Measurements from ENCODE around the gene DCDC2C.
"Not testable (repeated sequence)": the region's sequence is repeated elsewhere in the genome, so short reads cannot be mapped to it uniquely, and the experiment has no call there.

Gene DCDC2C, protein sequence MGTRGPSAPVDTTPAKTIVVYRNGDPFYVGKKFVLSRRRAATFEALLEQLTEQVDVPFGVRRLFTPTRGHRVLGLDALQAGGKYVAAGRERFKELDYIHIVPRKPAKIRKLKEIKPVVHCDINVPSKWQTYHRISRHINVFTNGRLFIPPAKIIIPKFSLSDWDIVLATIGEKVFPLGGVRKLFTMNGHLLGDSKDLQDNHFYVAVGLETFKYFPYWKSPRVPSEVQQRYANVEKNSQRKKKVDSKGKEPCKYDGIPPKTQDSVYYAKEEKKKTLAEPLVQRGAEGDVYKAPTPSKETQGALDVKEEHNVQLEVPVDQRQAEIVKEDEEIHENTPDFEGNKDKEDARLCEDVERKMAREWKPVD

DNA sequence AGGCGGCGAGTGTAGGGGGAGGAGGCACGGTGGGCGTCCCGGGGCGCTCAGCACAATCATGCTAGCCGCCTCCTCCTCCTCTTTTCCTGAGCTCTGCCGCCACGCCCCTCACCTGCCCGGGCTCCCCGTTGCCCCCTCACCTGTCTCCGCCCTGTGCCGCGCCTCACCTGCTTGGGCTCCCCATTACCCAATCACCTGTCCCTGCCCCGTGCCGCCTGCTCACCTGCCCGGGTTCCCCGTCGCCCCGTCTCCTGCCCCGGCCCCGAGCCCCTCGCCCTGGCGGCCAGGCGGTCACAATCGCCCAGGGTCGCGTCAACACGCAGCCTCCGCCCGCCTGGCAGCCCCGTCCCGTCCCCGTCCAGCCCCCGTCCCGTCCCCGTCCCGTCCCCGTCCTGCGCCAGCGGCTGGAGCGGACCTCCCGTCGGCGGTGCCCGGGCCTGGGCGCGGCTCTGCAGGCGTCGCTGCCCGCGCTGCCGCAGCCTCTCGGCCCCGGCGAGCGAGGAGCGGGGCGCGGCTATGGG, at the start of gene DCDC2C:
TSS of gene DCDC2C (plus strand) at position 340 of the 521 bp plus-strand sequence. CDS start at position 517, 177 bp downstream.
- DNase-seq: no peak
- in situ Hi-C loops (cut with MboI; ENCODE audit: low pct_unique_long_range_greater_than_20kb, low sequenced_read_pairs): no loop called here

DNA sequence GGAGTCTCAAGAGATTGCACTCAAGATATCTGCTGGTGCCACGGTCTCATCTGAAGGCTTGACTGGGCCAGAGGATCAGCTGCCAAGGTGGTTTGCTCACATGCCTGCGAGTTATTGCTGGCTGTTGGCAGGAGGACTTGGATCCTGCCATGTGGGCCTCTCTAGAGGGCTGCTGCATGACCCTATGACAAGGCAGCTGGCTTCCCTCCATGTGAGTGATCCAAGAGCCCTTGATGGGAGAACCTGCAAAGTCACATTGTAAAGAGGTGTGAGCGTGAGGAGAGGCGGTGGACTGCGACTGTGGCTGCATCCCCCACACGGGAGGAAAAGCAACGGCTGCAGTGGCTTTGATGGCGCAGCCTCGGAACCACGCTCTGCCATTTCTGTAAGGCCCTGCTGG, 49.4 kb upstream of the DCDC2C start:
- in situ Hi-C loops (cut with MboI; ENCODE audit: low pct_unique_long_range_greater_than_20kb, low sequenced_read_pairs): no loop called here
- no peak for DNase-seq

DNA sequence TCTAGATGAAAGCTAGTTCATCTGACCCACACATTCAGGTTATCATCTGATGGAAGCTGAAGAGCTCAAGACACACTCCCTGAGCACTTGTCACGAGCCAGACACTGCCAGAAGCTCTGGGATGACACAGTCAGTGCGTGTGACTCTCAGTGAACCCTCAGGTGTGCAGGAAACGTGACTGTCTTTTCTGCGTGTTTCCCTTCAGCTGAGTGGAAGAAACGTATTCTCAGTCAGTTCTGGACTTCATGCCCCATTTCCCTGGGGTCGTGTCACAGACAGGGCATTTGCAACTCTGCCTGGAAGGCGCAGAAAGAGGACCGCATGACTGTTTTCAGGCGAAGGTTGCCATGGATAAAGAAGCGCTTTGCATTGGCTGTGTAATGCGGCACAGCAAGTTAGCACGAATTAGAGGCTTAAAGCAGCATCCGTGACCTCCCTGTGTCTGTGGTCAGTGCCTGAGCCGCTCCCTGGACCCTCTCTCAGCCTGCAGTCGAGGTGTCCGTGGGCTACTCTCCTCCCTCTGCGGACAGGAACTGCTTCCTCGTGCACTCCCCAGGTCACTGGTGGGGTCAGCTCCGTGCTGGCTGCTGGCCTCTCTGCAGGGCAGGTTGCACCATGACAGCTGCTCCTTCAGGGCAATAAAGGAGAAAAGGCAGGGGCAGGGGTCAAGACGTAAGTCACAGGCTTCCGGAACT, 48.7 kb upstream of the DCDC2C start:
- in situ Hi-C loops (cut with MboI; ENCODE audit: low pct_unique_long_range_greater_than_20kb, low sequenced_read_pairs): no loop called here
- no peak for DNase-seq

DNA sequence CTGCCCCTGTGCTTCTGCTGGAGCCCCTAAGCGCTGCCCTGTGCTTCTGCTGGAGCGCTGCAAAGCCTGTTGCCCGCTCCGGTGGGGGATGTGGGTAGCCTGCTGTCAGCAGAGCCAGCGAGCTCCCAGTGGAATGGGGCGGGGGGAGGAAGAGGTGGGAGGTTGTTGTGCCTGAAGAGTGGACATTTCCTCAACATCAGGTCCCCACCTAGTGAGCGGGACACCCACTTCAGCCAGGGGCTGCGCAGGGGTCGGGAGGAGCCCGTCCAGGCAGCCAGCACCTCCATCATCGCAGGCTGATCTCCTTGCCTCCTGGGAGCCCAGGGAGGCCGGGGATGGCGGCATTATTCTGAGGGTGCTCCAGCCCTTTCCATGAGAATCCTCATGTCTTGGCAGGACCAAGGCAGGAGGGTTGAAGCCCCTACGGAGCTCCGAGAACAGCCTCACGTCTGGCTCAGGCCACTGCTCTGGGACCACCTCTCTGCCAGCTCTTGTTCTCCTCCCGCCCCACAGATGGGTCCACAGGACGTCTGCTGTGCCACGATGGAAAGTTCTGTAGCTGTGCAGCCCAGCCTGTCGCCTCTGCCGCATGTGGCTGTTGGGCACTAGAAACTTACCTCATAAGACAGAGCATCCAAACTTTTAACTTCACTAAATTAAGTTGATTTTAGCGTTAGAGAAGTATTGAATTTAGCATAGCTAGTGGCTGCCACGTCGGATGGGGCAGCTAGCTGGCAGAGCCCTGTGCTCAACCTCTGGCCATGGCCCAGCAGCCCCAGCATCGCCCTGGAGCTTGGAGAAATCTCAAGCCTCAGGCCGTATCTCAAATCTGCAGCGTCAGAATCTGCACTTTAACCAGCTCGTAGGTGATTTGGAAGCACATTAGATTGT, 47.3 kb upstream of the DCDC2C start:
- in situ Hi-C loops (cut with MboI; ENCODE audit: low pct_unique_long_range_greater_than_20kb, low sequenced_read_pairs): no loop called here
- DNase-seq: no peak

DNA sequence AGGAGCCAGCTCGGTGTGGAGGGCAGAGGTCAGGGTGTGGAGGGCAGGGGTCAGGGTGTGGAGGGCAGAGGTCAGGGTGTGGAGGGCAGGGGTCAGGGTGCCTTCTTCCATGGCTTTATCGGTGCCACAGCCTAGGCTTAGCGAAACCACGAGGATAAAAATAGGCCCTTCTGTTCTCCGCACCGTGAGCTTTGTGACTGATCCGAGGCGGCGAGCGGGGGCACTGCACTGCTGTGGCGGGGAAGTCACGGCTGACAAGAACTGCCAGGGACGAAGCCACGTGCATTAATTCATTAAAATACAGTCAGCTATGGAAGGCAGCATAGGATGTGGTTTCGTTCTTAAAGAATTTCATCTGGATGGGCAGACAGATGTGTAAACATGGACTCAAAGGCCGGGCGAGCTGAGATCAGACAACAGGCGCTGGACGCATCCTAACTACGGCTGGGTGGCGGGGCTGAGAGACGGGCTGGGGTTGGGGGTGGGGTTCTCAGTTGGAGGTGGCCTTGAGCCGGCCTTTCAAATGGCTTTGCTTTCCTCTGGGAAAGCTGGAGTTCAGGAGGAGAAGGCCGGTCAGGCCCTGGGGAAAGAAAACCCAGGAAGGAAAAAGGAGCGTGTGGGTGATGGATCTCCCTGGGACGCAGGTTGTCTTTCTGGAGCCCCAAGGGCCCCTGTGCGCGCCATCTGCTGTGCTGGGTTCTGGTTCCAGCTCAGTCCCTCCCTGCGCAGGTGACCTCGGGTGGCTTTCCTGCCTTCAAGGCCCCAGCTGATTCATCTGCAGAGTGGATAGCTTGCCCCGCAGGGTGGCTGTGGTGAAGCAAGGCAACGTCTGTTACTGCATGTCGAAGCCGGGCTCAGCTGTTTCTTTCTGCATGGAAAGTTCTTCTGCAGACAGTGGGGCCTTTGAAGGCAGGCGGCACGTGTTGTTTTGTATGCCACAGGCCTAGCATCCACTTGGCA, 46.3 kb upstream of the DCDC2C start:
- no peak for DNase-seq
- in situ Hi-C loops (cut with MboI; ENCODE audit: low pct_unique_long_range_greater_than_20kb, low sequenced_read_pairs): no loop called here

DNA sequence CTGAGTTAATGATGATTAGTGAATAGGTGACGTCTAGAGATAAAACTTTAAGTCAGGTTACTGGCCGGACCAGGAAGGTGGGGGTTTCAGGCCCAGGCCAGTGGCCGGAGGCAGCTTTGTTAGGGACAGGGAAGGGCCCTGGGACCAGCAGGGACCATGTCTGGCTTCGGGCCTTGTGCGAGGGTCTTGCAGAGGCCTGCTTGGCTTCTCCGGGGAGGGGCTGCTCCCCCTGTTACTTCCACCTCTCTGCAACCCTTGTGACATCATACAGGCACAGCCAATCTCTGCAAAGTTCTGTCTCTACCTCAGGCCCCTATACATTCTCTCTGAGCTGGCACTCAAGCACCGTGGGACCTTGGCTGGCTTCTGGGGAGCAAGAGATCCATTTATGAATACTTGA, 45.5 kb upstream of the DCDC2C start, which contains the start of gene ALLC:
TSS of gene ALLC (plus strand) at position 320 of the 400 bp plus-strand sequence. CDS start 12,958 bp downstream, outside the sequence.
- in situ Hi-C loops (cut with MboI; ENCODE audit: low pct_unique_long_range_greater_than_20kb, low sequenced_read_pairs): no loop called here
- no peak for DNase-seq

DNA sequence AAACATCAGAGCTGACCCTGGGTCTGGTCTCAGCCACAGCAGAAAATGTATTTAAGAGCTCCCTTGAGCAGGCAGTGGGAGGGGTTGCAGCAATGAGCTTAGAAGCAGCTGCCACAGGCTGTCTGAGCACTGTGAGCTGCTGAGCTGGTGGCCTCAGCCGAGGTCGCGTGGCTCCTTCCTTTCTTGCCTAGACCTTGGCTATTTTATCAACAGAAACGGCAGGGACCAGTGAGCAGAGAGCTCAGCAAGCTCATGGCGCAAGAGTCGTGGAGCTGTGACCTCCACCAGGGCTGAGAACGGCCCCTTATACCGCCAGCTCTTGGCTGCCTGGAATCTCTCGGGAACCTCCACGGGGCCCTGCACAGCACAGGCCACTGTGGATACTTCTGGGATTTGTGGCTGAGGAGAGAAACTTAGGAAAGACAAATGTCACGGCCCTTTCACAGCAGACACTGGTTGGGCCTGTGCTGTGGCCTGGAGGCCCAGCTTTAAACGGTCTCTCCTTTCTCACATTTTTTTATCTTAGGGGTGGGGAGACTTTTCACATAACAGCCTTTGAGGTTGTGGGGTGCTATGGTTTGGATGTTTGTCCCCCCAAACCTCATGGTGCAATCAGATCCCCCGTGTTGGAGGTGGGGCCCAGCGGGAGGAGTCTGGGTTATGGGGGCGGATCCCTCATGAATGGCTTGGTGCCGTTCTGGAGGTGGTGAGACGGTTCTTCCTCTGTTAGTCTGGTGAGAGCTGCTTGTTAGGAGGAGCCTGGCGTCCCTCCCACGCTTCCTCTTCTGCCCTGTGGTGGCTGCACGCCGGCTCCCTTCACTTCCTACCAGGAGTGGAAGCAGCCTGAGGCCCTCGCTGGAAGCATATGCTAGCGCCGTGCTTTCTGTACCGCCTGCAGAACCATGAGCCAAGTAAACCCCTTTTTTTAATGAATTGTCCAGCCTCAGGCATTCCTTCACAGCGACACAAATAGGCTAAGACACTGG, 43.6 kb upstream of the DCDC2C start:
- in situ Hi-C loops (cut with MboI; ENCODE audit: low pct_unique_long_range_greater_than_20kb, low sequenced_read_pairs): no loop called here
- DNase-seq: peak; percentile 50

DNA sequence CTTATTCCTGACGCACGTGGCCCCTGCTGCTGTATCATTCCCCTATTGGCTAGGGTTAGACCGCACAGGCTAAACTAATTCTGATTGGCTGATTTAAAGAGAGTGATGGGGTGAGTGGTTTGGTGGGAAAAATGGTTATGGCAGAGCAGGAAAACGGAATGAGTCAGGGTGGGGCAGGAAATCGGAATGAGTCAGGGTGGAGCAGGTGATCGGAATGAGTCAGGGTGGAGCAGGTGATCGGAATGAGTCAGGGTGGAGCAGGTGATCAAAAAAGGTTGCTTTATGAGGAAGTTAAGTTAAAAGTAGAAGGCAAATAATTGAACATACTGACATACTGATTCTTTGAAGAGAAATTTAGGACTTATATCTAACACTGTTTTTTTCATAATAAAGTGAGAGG, 42.7 kb upstream of the DCDC2C start:
- DNase-seq; in situ Hi-C loops (cut with MboI; ENCODE audit: low pct_unique_long_range_greater_than_20kb, low sequenced_read_pairs): not testable (repeated sequence)

DNA sequence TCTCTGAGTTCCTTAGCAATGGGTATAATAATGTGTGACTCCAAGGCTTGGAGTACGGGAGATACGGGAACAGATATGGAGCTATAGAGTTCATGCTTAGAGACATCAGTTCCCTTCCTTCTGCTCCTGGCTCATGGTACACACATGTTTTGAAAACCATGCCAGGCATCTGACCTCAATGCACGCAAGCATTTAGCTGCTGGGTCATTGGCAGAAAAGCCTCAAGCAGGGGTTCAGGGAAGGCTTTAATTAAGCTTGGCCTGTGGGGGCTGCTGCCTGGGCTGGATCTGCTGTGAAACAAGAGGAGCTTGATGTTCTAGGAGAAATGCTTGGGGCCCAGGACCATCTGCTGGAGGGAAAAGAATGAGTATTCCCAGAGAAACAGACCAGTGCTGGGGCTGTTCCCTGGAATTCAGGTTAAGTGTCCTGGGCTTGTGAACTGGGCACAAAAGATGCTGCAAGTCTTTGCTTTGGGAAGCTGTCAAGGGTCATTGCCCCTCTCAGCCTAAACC, 42.2 kb upstream of the DCDC2C start:
- no peak for DNase-seq
- in situ Hi-C loops (cut with MboI; ENCODE audit: low pct_unique_long_range_greater_than_20kb, low sequenced_read_pairs): no loop called here

DNA sequence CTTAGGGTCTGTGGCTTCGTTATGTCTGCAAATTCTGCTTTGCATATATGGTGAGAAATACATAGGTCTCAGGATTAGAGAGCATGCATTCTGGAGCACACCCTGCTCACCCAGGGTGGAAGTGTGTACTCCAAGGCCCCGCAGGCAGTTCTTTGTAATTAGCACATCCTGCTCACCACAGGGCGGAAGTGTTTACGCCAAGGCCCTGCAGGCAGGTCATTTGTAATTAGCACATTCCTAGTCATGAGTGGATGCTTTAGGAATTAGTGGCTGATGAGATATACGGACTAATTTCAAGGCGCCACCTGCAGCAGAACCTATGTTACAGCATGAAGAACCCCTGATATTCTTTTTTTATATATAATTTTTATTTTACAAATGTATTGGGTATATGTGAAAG, 41.1 kb upstream of the DCDC2C start:
- in situ Hi-C loops (cut with MboI; ENCODE audit: low pct_unique_long_range_greater_than_20kb, low sequenced_read_pairs): no loop called here
- DNase-seq: peak; percentile 37

DNA sequence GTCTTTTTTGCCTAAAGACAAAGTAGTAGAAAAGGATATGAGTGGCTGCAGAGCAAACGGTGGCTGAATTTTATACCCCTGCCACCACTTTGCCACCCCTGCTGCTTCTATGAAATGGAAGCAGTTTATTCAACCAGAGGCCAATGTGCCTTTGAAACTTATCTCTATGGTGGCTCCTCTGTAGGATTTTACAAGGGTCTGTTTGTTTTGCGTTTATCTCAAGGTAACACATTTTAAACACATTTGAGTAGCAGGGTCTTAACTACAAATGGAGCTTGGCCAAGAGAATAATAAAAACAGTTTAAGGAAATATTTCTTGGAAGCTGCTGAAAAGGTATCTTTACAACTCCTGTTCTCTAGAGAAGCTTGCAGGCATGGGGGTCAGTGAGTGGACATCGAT, 39.3 kb upstream of the DCDC2C start:
- no peak for DNase-seq
- in situ Hi-C loops (cut with MboI; ENCODE audit: low pct_unique_long_range_greater_than_20kb, low sequenced_read_pairs): no loop called here

DNA sequence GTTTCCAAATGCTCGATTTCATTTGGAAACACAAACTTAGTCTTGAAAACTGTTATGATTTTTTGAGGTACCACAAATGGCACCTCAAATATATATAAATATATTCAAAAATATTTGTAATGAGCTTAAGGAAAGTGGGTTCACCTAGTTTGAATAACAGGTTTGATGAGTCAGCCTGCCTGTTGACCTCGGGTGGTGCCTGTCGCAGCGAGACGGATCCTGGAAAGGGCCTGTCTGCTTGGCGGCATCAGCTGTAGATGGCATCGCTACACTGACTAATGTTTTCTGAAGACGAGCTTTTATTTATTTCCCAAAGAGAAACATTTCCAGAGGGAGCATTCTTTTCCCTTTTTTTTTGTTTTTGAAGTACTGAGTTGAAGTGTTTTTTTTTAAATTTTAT, 38.5 kb upstream of the DCDC2C start:
- no peak for DNase-seq
- in situ Hi-C loops (cut with MboI; ENCODE audit: low pct_unique_long_range_greater_than_20kb, low sequenced_read_pairs): no loop called here

DNA sequence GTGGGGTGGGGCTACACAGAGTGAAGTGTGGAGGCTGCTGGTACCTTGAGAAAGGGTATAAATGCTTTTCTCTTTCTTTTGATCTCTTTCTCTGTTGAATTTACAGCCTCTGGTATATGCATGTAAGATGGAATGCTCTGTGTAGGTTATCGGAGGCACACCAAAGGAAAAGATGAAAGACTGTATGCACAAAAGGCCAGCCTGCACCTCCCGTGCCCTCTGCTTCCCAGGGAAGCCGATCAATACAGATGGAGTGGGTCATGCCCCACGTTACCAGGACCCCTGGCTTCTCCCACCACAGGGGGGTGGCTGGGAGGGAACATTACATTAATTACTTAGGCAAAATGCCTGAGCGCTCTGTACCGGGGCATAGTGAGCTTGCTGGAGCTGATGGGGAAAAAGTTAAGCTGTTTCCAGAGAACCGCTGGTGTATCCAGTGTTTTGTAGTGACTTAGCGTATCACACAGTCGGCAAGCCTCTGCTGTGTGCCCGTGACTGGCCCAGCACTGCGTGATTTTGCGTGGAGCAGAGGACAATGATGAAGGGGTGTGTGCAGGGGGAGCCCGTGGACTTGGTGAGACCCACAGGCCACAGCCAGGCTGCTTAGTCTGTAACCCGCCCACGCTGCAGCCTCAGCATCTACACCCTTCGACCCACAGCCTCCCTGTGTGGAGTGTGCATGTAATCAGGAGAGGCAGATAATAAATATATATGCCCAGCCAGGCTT, 37.3 kb upstream of the DCDC2C start:
- in situ Hi-C loops (cut with MboI; ENCODE audit: low pct_unique_long_range_greater_than_20kb, low sequenced_read_pairs): no loop called here
- no peak for DNase-seq

DNA sequence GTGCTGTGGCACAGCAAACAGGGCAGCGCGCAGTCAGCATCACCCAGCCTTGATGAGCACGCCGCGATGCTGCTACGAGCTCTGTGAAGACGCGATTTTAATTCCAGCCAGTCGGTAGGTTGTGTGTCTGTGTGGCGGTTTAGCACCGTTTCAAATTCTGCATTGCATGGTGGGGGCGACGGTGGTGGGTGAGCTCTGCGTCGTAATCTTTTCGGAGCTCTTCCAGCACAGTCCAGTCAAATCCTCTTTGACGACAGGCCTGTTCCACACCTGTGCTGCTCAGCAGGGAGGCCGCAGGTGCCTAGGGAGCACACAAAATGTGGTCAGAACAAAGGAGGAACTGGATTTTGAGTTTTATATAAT, 36.8 kb upstream of the DCDC2C start:
- DNase-seq: no peak
- in situ Hi-C loops (cut with MboI; ENCODE audit: low pct_unique_long_range_greater_than_20kb, low sequenced_read_pairs): no loop called here

DNA sequence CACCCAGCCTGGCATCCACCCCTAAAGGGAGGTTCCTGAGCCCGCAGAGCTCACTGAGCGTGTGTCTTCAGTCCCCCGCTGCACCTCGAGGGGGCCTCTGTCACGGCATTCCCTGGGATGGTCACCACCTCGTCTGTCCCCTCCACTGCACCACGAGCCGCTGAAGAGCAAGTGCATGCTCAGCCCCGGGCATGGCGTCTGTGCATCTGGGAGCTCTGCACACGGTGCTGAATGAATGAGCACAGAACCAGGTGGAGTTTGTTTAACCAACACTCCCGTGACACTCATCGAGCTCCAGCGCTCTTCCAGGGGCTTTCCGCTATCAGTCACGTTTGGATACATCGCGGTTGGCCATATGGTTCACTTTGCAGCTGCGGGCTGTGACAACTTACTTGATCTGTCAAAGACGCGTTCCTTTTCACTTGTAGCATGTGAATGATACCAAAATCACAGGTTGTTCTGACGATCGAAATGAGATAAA, 36.2 kb upstream of the DCDC2C start:
- no peak for DNase-seq
- in situ Hi-C loops (cut with MboI; ENCODE audit: low pct_unique_long_range_greater_than_20kb, low sequenced_read_pairs): no loop called here

DNA sequence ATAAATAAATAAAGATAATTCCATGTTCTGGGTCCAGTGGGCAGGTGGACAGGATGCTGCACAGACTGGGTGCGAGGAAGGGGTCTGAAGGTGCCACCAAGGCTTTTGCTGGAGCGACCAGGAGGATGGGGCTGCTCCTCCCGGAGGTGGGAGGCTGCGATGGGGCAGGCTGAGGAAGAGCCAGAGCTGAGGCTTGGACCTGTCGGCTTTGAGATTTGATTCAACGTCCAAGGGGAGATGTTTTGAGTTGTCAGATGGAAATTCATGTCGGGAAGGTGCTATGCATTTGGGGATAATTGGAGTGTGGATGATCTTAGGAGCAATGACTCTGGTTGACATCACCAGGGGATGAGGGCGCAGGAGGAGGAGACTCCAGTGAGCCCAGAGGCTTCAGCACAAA, 33.7 kb upstream of the DCDC2C start:
- in situ Hi-C loops (cut with MboI; ENCODE audit: low pct_unique_long_range_greater_than_20kb, low sequenced_read_pairs): no loop called here
- no peak for DNase-seq
